ENCODE results near the gene SPTLC2. TPM values are rescaled to one million over a fixed set of nuclear protein-coding genes. Genes with fewer than 3 reads are reported as not detected.
"Not testable (repeated sequence)": the region's sequence is repeated elsewhere in the genome, so short reads cannot be mapped to it uniquely, and the experiment has no call there.

The SPTLC2 gene
- total RNA-seq, 1 donor from 2014 or later: 29.9 TPM

- intact Hi-C loops (cut with micrococcal nuclease); H3K9me3 Mint-ChIP-seq; H3K27ac Mint-ChIP-seq; DNase-seq (ENCODE audit: low spot score); H3K36me3 Mint-ChIP-seq (ENCODE audit: low read depth); H3K4me3 Mint-ChIP-seq; H3K27me3 Mint-ChIP-seq (ENCODE audit: insufficient read depth); H3K4me1 Mint-ChIP-seq (ENCODE audit: low read depth): not testable (repeated sequence)
Observed at GRCh38 chr14:77528701-77529100, 87.7 kb downstream of the SPTLC2 start.

- Mint-ChIP-seq H3K36me3 (ENCODE audit: low read depth) (peaks cover 3% of the 10 kb centered on the region), H3K9me3 (no peaks in the 10 kb centered on the region), H3K27ac (no peak overlapping the region), H3K4me1 (ENCODE audit: low read depth) (no peaks in the 10 kb centered on the region), H3K27me3 (ENCODE audit: insufficient read depth) (no peaks in the 10 kb centered on the region), H3K4me3 (no peak overlapping the region)
- intact Hi-C loops (cut with micrococcal nuclease): no loop called here
- DNase-seq (ENCODE audit: low spot score): no peak
Observed at GRCh38 chr14:77526266-77526665, 90.2 kb downstream of the SPTLC2 start.

GRCh38 chr14:77524536-77524935 is 91.9 kb downstream of the SPTLC2 start:
- intact Hi-C loops (cut with micrococcal nuclease): no loop called here
- Mint-ChIP-seq H3K4me1 (ENCODE audit: low read depth) (no peaks in the 10 kb centered on the region), H3K36me3 (ENCODE audit: low read depth) (peaks cover 19% of the 10 kb centered on the region), H3K27me3 (ENCODE audit: insufficient read depth) (no peaks in the 10 kb centered on the region), H3K9me3 (no peaks in the 10 kb centered on the region), H3K4me3 (no peak overlapping the region), H3K27ac (no peak overlapping the region)
- no peak for DNase-seq (ENCODE audit: low spot score)

- intact Hi-C loops (cut with micrococcal nuclease): no loop called here
- no peaks in the 10 kb centered on the region for H3K4me1 Mint-ChIP-seq (ENCODE audit: low read depth)
- H3K27ac Mint-ChIP-seq: no peak overlapping the region
- H3K36me3 Mint-ChIP-seq (ENCODE audit: low read depth): peaks cover 19% of the 10 kb centered on the region
- H3K9me3 Mint-ChIP-seq: no peaks in the 10 kb centered on the region
- no peaks in the 10 kb centered on the region for H3K27me3 Mint-ChIP-seq (ENCODE audit: insufficient read depth)
- no peak for DNase-seq (ENCODE audit: low spot score)
- H3K4me3 Mint-ChIP-seq: no peak overlapping the region
Observed at GRCh38 chr14:77523109-77523508, 93.3 kb downstream of the SPTLC2 start.

- Mint-ChIP-seq H3K4me1 (ENCODE audit: low read depth) (no peaks in the 10 kb centered on the region), H3K9me3 (no peaks in the 10 kb centered on the region), H3K27me3 (ENCODE audit: insufficient read depth) (no peaks in the 10 kb centered on the region), H3K4me3 (no peak overlapping the region), H3K27ac (no peak overlapping the region), H3K36me3 (ENCODE audit: low read depth) (peaks cover 27% of the 10 kb centered on the region)
- intact Hi-C loops (cut with micrococcal nuclease): no loop called here
- DNase-seq (ENCODE audit: low spot score): no peak
Observed at GRCh38 chr14:77520555-77520954, 95.9 kb downstream of the SPTLC2 start.

- intact Hi-C loops (cut with micrococcal nuclease): no loop called here
- no peak for DNase-seq (ENCODE audit: low spot score)
- Mint-ChIP-seq H3K4me3 (no peak overlapping the region), H3K27me3 (ENCODE audit: insufficient read depth) (no peaks in the 10 kb centered on the region), H3K27ac (no peak overlapping the region), H3K9me3 (no peaks in the 10 kb centered on the region), H3K36me3 (ENCODE audit: low read depth) (peaks cover 35% of the 10 kb centered on the region), H3K4me1 (ENCODE audit: low read depth) (no peaks in the 10 kb centered on the region)
Observed at GRCh38 chr14:77516126-77516525, 100.3 kb downstream of the SPTLC2 start.

- no peak overlapping the region for H3K27ac Mint-ChIP-seq
- H3K4me3 Mint-ChIP-seq: no peak overlapping the region
- no peaks in the 10 kb centered on the region for H3K9me3 Mint-ChIP-seq
- H3K4me1 Mint-ChIP-seq (ENCODE audit: low read depth): no peaks in the 10 kb centered on the region
- no peak for DNase-seq (ENCODE audit: low spot score)
- peaks cover 24% of the 10 kb centered on the region for H3K36me3 Mint-ChIP-seq (ENCODE audit: low read depth)
- no peaks in the 10 kb centered on the region for H3K27me3 Mint-ChIP-seq (ENCODE audit: insufficient read depth)
- intact Hi-C loops (cut with micrococcal nuclease): no loop called here
Observed at GRCh38 chr14:77511486-77512162, 104.8 kb downstream of the SPTLC2 start.

- intact Hi-C loops (cut with micrococcal nuclease): no loop called here
- no peak for DNase-seq (ENCODE audit: low spot score)
- Mint-ChIP-seq H3K4me1 (ENCODE audit: low read depth) (no peaks in the 10 kb centered on the region), H3K4me3 (no peak overlapping the region), H3K27me3 (ENCODE audit: insufficient read depth) (no peaks in the 10 kb centered on the region), H3K9me3 (no peaks in the 10 kb centered on the region), H3K36me3 (ENCODE audit: low read depth) (peaks cover 24% of the 10 kb centered on the region), H3K27ac (no peak overlapping the region)
Observed at GRCh38 chr14:77509366-77509765, 107.1 kb downstream of the SPTLC2 start.

- Mint-ChIP-seq H3K36me3 (ENCODE audit: low read depth) (peaks cover 24% of the 10 kb centered on the region), H3K4me1 (ENCODE audit: low read depth) (no peaks in the 10 kb centered on the region), H3K4me3 (no peak overlapping the region), H3K27ac (no peak overlapping the region), H3K9me3 (no peaks in the 10 kb centered on the region), H3K27me3 (ENCODE audit: insufficient read depth) (no peaks in the 10 kb centered on the region)
- intact Hi-C loops (cut with micrococcal nuclease): no loop called here
- DNase-seq (ENCODE audit: low spot score): no peak
Observed at GRCh38 chr14:77508876-77509275, 107.6 kb downstream of the SPTLC2 start.

GRCh38 chr14:77508249-77508648 is 108.2 kb downstream of the SPTLC2 start:
- intact Hi-C loops (cut with micrococcal nuclease): no loop called here
- Mint-ChIP-seq H3K27me3 (ENCODE audit: insufficient read depth) (no peaks in the 10 kb centered on the region), H3K9me3 (peaks cover 2% of the 10 kb centered on the region), H3K4me1 (ENCODE audit: low read depth) (no peaks in the 10 kb centered on the region), H3K4me3 (no peak overlapping the region), H3K36me3 (ENCODE audit: low read depth) (peaks cover 25% of the 10 kb centered on the region), H3K27ac (no peak overlapping the region)
- DNase-seq (ENCODE audit: low spot score): no peak

- Mint-ChIP-seq H3K27ac (no peak overlapping the region), H3K36me3 (ENCODE audit: low read depth) (peaks cover 27% of the 10 kb centered on the region), H3K4me1 (ENCODE audit: low read depth) (no peaks in the 10 kb centered on the region), H3K27me3 (ENCODE audit: insufficient read depth) (no peaks in the 10 kb centered on the region), H3K4me3 (no peak overlapping the region), H3K9me3 (peaks cover 6% of the 10 kb centered on the region)
- no peak for DNase-seq (ENCODE audit: low spot score)
- intact Hi-C loops (cut with micrococcal nuclease): no loop called here
Observed at GRCh38 chr14:77507762-77508161, 108.7 kb downstream of the SPTLC2 start.

GRCh38 chr14:77505031-77505430 is 111.4 kb downstream of the SPTLC2 start:
- DNase-seq (ENCODE audit: low spot score): no peak
- Mint-ChIP-seq H3K9me3 (peaks cover 6% of the 10 kb centered on the region), H3K27ac (no peak overlapping the region), H3K27me3 (ENCODE audit: insufficient read depth) (peaks cover 10% of the 10 kb centered on the region), H3K36me3 (ENCODE audit: low read depth) (peaks cover 14% of the 10 kb centered on the region), H3K4me1 (ENCODE audit: low read depth) (no peaks in the 10 kb centered on the region), H3K4me3 (no peak overlapping the region)
- intact Hi-C loops (cut with micrococcal nuclease): no loop called here

- Mint-ChIP-seq H3K27me3 (ENCODE audit: insufficient read depth) (peaks cover 19% of the 10 kb centered on the region), H3K9me3 (peaks cover 6% of the 10 kb centered on the region), H3K4me3 (no peak overlapping the region), H3K27ac (no peak overlapping the region), H3K4me1 (ENCODE audit: low read depth) (peaks cover under 1% of the 10 kb centered on the region), H3K36me3 (ENCODE audit: low read depth) (peaks cover 12% of the 10 kb centered on the region)
- no peak for DNase-seq (ENCODE audit: low spot score)
- intact Hi-C loops (cut with micrococcal nuclease): no loop called here
Observed at GRCh38 chr14:77503138-77503537, 113.3 kb downstream of the SPTLC2 start.

Measured in activated T-helper 1 cell treated with anti-CD3 and anti-CD28 coated beads, Interleukin-12 subunit alpha, Interleukin-12 subunit beta, Interleukin-2, Interleukin-4 antibody, amounts not matched to agents 30 ng/mL and 10 ng/mL and 1 ng/mL, durations not matched to agents 14 hours and 24 hours and 36 hours (primary cell).